IPS-15b (cell line): Measurements from ENCODE around the gene SPATA20.

ENCODE experiments used
- H3K27me3 ChIP-seq: one replicate; pipeline ENCODE4 v1.6.1; 2013; ENCODE audit warnings: low read length; ENCODE audit not compliant: control insufficient read depth, insufficient read depth
- H3K36me3 ChIP-seq: one replicate; pipeline ENCODE4 v1.6.1; 2013; ENCODE audit warnings: low read length; ENCODE audit not compliant: control insufficient read depth, insufficient read depth
- H3K4me1 ChIP-seq: one replicate; pipeline ENCODE4 v1.6.1; 2013; ENCODE audit warnings: mild to moderate bottlenecking, low read length; ENCODE audit not compliant: control insufficient read depth, insufficient read depth
- H3K4me3 ChIP-seq: one replicate; pipeline ENCODE4 v1.5.1; 2013; ENCODE audit warnings: low read depth, low read length
- H3K9ac ChIP-seq: one replicate; pipeline ENCODE4 v1.6.1; 2013; ENCODE audit warnings: low read depth, mild to moderate bottlenecking, low read length
- H3K9me3 ChIP-seq: one replicate; pipeline ENCODE4 v1.6.1; 2013; ENCODE audit warnings: mild to moderate bottlenecking, low read length; ENCODE audit not compliant: control insufficient read depth, insufficient read depth

SPATA20 gene

GRCh38 chr17:50602836-50603235, 55.9 kb downstream of the SPATA20 start:
- no peaks in the 10 kb centered on the region for H3K9me3 ChIP-seq
- H3K4me3 ChIP-seq = no peak overlapping the region
- H3K4me1 ChIP-seq = no peaks in the 10 kb centered on the region
- H3K36me3 ChIP-seq = no peaks in the 10 kb centered on the region
- no peak overlapping the region for H3K9ac ChIP-seq
- no peaks in the 10 kb centered on the region for H3K27me3 ChIP-seq

GRCh38 chr17:50603340-50603739, 56.4 kb downstream of the SPATA20 start:
- no peak overlapping the region for H3K4me3 ChIP-seq
- no peaks in the 10 kb centered on the region for H3K4me1 ChIP-seq
- no peaks in the 10 kb centered on the region for H3K27me3 ChIP-seq
- no peak overlapping the region for H3K9ac ChIP-seq
- no peaks in the 10 kb centered on the region for H3K36me3 ChIP-seq
- no peaks in the 10 kb centered on the region for H3K9me3 ChIP-seq

- no peaks in the 10 kb centered on the region for H3K27me3 ChIP-seq
Observed at GRCh38 chr17:50604513-50604912, 57.5 kb downstream of the SPATA20 start.

GRCh38 chr17:50605429-50605828, 58.5 kb downstream of the SPATA20 start:
- no peak overlapping the region for H3K9ac ChIP-seq
- no peaks in the 10 kb centered on the region for H3K27me3 ChIP-seq
- no peaks in the 10 kb centered on the region for H3K9me3 ChIP-seq
- H3K36me3 ChIP-seq = no peaks in the 10 kb centered on the region
- no peaks in the 10 kb centered on the region for H3K4me1 ChIP-seq
- no peak overlapping the region for H3K4me3 ChIP-seq

More at GRCh38 chr17:50604513-50604912, 57.5 kb downstream of the SPATA20 start:
- Histone ChIP-seq H3K9me3 (no peaks in the 10 kb centered on the region), H3K4me1 (no peaks in the 10 kb centered on the region), H3K9ac (no peak overlapping the region), H3K36me3 (no peaks in the 10 kb centered on the region), H3K4me3 (no peak overlapping the region)
